ENCODE data around the gene FATE1. TPM values are rescaled to one million over a fixed set of nuclear protein-coding genes. Genes with fewer than 3 reads are reported as not detected.
A peak's percentile ranks its signal among the peaks of the same experiment; 100 is the strongest.

Gene FATE1
- total and polyA plus RNA-seq, 2 of the 8 experiments (the other 6 are each of a cell fraction or from before 2014, with no cell fraction given): 0.12 TPM; not detected in 1

GRCh38 chrX:151722241-151722846, 6.5 kb downstream of the FATE1 start:
- H2BK5ac ChIP-seq (ENCODE audit: low read depth, low read length): no peak overlapping the region
- peaks cover 0 to 4% (median 0%) of the 10 kb centered on the region in 4 experiments; a peak in 3 of 7 replicates for H3K27me3 ChIP-seq (replicated peaks in 1 of 4; ENCODE audit: control insufficient read depth in 3 of 4, extremely low read depth in 1 of 4, insufficient read depth in 3 of 4, low read length in 3 of 4)
- H2BK15ac ChIP-seq (ENCODE audit: low read length): no peak overlapping the region
- H4K20me1 ChIP-seq (replicated peaks in 1 of 2; ENCODE audit: control insufficient read depth in 1 of 2, insufficient read depth in 2 of 2, low read length in 2 of 2): no peaks in the 10 kb centered on the region
- H3K4me2 ChIP-seq (ENCODE audit: insufficient read depth in 1 of 2, low read depth in 2 of 2, low read length in 2 of 2): no peak overlapping the region
- no peak overlapping the region for H4K5ac ChIP-seq (ENCODE audit: insufficient read length, low read depth, low read length)
- H2BK120ac ChIP-seq (replicated peaks; ENCODE audit: low read depth, low read length): no peak overlapping the region
- POLR2A ChIA-PET (ENCODE audit: partially characterized antibody): no interaction called here
- no peaks in the 10 kb centered on the region for H3K79me2 ChIP-seq (ENCODE audit: control insufficient read depth in 1 of 2, insufficient read depth in 2 of 2, low read length in 2 of 2)
- H3K23me2 ChIP-seq (ENCODE audit: low read depth, low read length): no peaks in the 10 kb centered on the region
- H3K9me3 ChIP-seq (ENCODE audit: insufficient read depth in 2 of 2, low read depth in 1 of 2, low read length in 1 of 2): no peaks in the 10 kb centered on the region
- H3K4me1 ChIP-seq (replicated peaks in 1 of 4; ENCODE audit: control insufficient read depth in 3 of 4, insufficient read depth in 4 of 4, low read length in 3 of 4): peaks cover 0 to 6% (median 4%) of the 10 kb centered on the region in 4 experiments; a peak in 2 of 7 replicates
- H3K36me3 ChIP-seq (ENCODE audit: control insufficient read depth in 2 of 4, insufficient read depth in 4 of 4, low read length in 3 of 4): no peaks in the 10 kb centered on the region
- no peak overlapping the region for H3K27ac ChIP-seq (ENCODE audit: low read depth, low read length)
- no peaks in the 10 kb centered on the region for H3K79me1 ChIP-seq (ENCODE audit: low read depth, low read length)
- no peak overlapping the region for H3K18ac ChIP-seq (ENCODE audit: extremely low read depth, low read length)
- no peak overlapping the region for H3K56ac ChIP-seq (replicated peaks; ENCODE audit: insufficient read length, low read depth, low read length)
- H2AK5ac ChIP-seq (ENCODE audit: low read depth, low read length): no peak overlapping the region
- H4K91ac ChIP-seq (replicated peaks; ENCODE audit: insufficient read length, low read length): no peak overlapping the region
- H4K8ac ChIP-seq (ENCODE audit: extremely low read depth, insufficient read depth, low read length): peak overlapping the region; percentile 41; the same call in 1 of the 2 replicates
- H3K4ac ChIP-seq (replicated peaks; ENCODE audit: insufficient read length, low read depth, low read length): no peak overlapping the region
- no peak overlapping the region for H3K4me3 ChIP-seq (ENCODE audit: extremely low read depth in 1 of 4, insufficient read depth in 2 of 4, low read depth in 3 of 4, low read length in 4 of 4)
- H3K14ac ChIP-seq (ENCODE audit: insufficient read length): no peak overlapping the region
- FAIRE-seq: no peak
- H2AFZ ChIP-seq (ENCODE audit: low read length): no peak overlapping the region
- no peak overlapping the region for H3K9ac ChIP-seq (replicated peaks in 1 of 4; ENCODE audit: extremely low read depth in 1 of 4, low read depth in 3 of 4, low read length in 3 of 4)
- no peak overlapping the region for H2BK20ac ChIP-seq (ENCODE audit: low read length)
- CTCF ChIA-PET (ENCODE audit: partially characterized antibody): interaction anchor here (0.7 to 2.0 kb wide), 8 partner anchors 8 to 920 kb away, joined by 3 to 9 read pairs (median 4); no protein-coding TSS in a partner anchor
- no peak overlapping the region for H3K23ac ChIP-seq (ENCODE audit: insufficient read length)
- TF ChIP-seq SP4 (IDR thresholded peaks at IDR 0.05; ENCODE audit: low read length) (no peak), CTCF (IDR thresholded peaks at IDR 0.05; ENCODE audit: control extremely low read depth in 1 of 3, insufficient read depth in 1 of 3, low read depth in 1 of 3, low read length in 3 of 3) (peak; percentile 57 to 70 (median 65)), RAD21 (IDR thresholded peaks at IDR 0.05 in 1 of 2, conservative IDR thresholded peaks at IDR 0.05 in 1 of 2; ENCODE audit: low read depth in 2 of 2, low read length in 2 of 2) (peak; percentile 50 to 63), CREB1 (IDR thresholded peaks at IDR 0.05) (0 out of 2 replicates have a peak, but pooled peaks have one; percentile 13), RFX5 (IDR thresholded peaks at IDR 0.05; ENCODE audit: borderline replicate concordance, low read depth, low read length) (no peak)
- DNase-seq (ENCODE audit: low read depth in 1 of 2, low spot score in 2 of 2): peak; percentile 43 to 68
- H2BK12ac ChIP-seq (ENCODE audit: low read depth, low read length): no peak overlapping the region
- WGBS, 2 experiments (ENCODE audit: extremely low coverage in 1 of 2, insufficient coverage in 1 of 2, insufficient read length in 1 of 2, insufficient replicate concordance in 2 of 2, low coverage in 1 of 2, low lambda C conversion rate in 2 of 2, missing lambda C conversion rate in 1 of 2): 21% methylated on average over 13 of the region's 24 CpGs; no CpG with 5 or more reads in 1 of the 2 experiments

All from H1 (cell line).